CD4-positive, alpha-beta T cell treated with Interferon alpha-2 for 1 hour (primary cell): ENCODE data around the gene GMEB2.
A peak's percentile ranks its signal among the peaks of the same experiment; 100 is the strongest.

Experiments used
- DNase-seq, 2 donors: peaks; one replicate each; pipeline ENCODE4 v3.0.0-alpha.2; 2020 to 2022

The GMEB2 gene

GRCh38 chr20:63555661-63556381 is 71.1 kb downstream of the GMEB2 start:
- DNase-seq = no peak

DNA sequence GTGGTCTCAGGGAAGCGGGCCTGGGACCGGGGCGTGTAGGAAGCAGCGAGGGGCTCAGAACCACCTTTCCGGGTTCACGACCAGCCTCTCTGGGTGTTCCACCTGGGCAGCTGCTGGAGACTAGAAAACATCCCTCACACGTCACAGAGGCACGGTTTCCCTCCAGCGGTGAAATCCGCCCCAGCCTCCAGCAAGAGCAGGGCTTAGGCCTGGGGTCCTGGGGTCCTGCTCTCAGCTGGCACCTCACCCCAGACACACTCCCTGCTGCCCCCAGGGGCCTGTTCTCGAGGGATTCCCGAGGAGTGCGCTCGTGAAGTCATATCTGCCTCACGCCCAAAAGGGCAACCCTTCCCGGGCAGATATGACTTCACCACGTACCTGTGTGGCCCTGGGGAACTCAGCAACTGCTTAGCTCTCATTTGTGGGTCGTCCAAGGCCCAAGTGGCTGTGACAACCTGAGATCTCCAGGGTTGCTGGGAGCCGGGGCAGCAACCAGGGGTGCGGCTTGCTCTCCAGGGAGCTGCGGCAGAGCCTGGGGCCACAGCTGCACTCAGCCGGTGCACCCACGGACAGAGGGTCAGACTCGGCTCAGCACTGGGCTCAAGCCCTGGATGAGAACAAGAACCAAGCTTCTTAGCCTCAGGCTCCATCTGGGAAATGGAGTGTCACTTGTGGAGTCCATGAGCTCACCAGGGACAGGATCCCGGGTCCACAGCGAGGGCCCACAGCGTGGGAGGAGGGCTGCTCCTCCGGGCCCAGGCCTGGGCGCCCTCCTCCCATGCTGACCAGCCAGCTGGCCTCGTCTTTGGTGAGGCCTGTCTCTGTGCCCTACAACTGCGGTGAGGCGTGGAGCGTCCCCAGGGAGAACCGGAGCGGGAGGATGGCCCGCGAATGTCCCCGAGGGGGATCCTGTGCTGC is 72.3 kb downstream of the GMEB2 start:
- peak in 1 of 2 donors; percentile 41 for DNase-seq

- DNase-seq = peak; percentile 68 to 70
Measured at GRCh38 chr20:63553933-63554290, 73.0 kb downstream of the GMEB2 start, which contains the start of gene FNDC11. TSS of gene FNDC11 (plus strand) at chr20:63554159. CDS start at chr20:63555664, 1,505 bp downstream.

DNA sequence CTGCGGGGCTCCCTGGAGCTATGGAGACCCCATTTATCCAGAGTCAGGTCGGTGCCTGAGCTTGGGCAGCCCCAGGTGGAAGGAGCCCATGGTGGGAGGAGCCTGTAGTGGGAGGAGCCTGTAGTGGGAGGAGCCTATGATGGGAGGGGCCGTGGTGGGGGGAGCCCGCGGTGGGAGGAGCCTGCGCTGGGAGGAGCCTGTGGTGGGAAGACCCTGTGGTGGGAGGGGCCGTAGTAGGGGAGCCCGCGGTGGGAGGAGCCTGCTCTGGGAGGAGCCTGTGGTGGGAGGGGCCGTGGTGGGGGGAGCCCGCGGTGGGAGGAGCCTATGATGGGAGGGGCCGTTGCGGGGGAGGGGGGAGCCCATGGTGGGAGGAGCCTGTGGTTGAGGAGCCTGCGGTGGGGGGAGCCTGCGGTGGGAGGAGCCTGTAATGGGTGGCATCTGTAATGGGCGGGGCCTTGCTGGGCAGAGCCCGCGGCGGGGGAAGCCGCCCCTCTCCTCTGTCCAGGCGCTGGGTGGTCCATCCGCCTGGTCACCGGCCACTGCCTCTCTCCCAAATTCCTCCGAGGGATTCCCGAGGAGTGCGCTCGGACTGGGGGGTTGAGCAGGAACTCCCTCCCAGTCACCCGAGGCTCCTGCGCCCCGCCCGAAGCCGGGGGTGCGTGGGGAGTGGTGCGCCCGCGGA is 73.5 kb downstream of the GMEB2 start:
- peak; percentile 89 to 93 for DNase-seq

DNA sequence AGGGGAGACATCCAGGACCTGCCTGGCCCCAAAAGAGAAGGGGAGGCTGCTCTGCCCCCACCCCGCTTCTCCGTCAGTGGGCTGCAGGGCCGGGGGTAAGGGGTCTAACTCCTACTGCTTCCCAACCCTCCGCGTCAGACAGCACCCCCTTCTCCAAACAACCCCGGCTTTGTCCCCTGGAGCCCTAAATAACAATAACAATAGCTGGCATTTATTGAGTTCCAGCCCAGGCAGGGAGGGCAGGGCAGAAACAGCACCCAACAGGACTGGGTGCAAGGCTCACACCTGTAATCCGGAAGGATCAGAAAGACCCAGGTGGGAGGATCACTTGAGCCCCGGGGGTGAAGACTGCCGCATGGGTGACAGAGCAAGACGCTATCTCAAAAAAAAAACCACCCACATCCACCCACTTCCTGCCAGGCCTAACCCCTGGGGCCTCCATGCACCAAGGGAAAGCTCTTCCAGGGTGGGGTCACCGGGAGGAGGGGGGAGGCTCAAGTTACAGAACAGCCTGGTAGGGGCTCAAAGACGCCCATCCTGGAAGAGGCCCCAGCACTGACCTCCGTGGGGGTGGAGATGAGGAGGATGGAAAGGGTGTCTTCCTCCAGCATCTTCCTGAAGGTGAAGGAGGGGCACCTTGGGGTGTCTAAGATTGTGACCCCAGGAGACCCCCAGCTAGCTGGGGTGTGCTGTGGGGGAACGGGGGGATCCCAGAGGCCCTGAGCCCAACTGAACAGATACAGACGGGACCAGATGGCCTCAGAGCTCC is 74.2 kb downstream of the GMEB2 start:
- peak; percentile 61 to 73 for DNase-seq

- DNase-seq = no peak
Measured at GRCh38 chr20:63551068-63551467, 75.8 kb downstream of the GMEB2 start.

DNA sequence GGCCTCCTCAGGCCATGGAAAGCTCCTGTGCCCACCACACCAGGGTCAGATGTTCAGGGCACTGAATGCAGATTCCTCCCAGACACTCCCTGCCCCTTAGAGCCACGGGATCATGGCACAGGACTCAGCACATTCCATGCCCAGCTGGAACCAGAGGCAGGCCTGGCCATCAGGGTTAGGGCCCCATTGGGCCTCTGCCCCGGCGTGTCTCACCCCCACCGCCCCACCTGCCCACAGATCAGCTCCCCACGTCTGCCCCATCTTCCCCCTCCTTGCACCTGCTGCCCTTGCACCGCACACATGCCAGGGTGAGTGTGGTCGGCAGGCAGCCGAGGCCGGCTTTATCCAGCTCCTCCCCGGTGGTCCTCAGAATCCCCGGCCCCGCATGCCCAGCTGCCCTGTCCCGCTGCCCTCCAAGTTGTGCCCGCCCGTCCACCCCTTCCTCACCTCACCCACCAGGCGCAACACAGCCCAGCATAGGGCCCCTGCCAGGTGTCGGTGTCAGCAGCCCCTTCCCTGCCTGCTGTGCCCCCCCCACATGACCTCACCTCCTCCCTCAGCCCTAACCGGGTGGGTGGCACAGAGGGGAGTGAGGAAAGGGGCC is 77.1 kb downstream of the GMEB2 start:
- DNase-seq = no peak

DNA sequence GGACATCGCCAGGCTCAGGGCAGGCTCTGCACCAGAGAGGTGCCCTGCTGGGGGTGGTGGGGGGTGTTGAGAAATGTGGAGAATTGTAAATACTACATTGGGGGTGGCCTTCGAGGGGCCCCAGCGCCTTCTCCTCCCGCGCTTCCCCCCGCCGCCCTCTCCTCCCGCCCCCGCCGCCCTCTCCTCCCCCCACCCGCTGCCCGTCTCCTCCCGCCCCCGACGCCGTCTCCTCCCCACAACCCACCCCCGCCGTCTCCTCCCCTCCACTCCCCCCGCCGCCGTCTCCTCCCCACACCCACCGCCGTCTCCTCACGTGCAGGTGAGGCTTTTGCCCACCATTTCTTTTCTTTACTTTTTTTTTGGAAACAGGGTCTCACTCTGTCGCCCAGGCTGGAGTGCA is 77.9 kb downstream of the GMEB2 start:
- DNase-seq = no peak

DNA sequence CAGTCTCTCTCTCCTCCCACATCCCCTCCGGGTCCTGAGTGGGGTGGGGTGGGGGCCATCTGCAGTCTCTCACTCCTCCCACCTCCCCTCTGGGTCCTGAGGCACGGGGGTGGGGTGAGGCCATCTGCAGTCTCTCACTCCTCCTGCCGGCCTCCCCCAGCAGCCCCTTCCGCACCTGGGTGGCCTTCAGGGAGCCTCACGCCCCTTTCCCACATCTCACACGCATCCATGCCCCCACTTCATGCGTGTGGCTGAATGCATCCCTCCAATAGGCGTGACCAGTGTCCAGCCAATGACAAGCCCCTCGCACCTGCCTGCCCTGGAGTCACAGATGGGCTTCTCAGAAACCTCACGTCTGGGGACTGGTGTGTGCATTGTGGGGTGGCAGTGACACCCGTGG is 78.4 kb downstream of the GMEB2 start:
- no peak for DNase-seq

- DNase-seq = no peak
Measured at GRCh38 chr20:63547725-63548480, 79.0 kb downstream of the GMEB2 start, which contains the start of gene SRMS. TSS of gene SRMS (minus strand) at chr20:63547749. CDS start at chr20:63547463, 286 bp downstream.

GRCh38 chr20:63546956-63547724 is 79.8 kb downstream of the GMEB2 start:
- no peak for DNase-seq

- no peak for DNase-seq
Measured at GRCh38 chr20:63546256-63546955, 80.5 kb downstream of the GMEB2 start.

DNA sequence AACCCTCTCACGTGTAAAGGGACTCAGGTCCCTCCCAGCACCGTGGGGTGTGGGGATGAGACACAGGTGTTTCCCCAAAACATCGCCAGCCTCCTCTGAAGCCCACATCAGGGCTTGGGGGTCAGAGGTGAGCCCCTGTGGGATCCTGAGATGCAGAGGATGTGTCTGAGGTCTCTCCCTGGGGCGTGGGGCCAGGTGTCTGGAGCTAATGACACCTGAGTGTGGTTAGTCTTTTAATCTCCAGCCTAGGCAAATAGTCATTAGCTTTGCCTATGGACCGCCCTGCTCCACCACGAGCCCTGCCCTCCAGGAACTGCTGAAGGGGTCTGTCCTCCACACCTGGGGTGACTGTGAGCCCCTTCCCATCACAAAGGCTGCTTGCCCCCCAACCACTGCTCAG is 81.1 kb downstream of the GMEB2 start:
- no peak for DNase-seq

GRCh38 chr20:63544958-63545516 is 81.9 kb downstream of the GMEB2 start:
- DNase-seq = no peak

GRCh38 chr20:63544241-63544957 is 82.5 kb downstream of the GMEB2 start:
- DNase-seq = no peak

GRCh38 chr20:63543733-63544132 is 83.2 kb downstream of the GMEB2 start:
- DNase-seq = no peak

GRCh38 chr20:63543131-63543530 is 83.8 kb downstream of the GMEB2 start:
- DNase-seq = no peak

- peak in 1 of 2 donors; percentile 32 for DNase-seq
Measured at GRCh38 chr20:63542696-63543095, 84.2 kb downstream of the GMEB2 start.
